ENCODE results near the gene CNTFR.

The CNTFR gene

DNA sequence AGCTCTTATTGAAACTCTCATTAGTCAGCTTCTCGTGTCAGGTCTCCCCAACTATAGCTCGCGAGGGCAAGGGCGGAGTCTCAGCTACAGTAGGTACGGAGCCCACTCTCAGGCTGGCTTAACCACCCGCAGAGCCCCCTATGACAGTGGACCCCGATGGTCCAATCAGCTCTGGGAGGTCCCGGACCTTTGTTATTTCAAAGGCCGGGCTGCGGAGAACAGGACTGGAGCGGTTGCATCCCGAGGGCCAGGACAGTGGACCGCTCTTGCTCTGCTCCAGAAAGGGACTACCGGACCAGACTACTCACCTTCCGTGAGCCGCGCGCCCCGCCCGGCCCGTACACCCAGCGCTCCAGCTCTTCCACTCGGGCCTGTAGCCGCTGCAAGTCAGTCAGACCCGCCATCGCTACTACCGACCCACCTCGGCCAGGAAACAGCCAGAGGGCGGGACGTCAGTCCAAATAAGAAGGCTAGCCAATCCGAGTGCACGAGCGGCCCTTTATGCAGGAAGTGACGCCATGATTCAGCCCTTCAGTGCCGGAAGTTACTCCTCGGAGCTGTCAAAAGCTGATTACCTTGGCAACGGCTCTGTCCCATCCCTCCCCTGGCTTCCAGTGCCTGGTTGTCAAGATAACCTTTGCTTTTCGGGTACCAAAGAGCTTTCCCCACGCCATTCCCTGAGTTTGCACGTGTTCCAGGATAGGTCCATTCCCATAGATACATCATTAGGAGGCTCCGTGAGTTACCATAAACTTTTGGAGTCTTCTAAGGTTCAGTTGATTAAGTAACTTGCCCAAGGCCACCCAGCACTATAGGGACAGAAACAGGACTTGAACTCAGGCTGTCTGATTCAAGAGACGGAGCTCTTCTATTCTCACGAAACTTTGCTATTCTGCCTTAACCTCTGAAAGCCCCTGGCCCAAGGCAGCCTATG, 30.8 kb upstream of the CNTFR start, which contains the start of gene DCTN3:
Gene DCTN3 (minus strand): TSS at position 435 of the 934 bp plus-strand sequence. CDS start 31 bp downstream, at position 404.
- DNase-seq, result peak; percentile 96

DNA sequence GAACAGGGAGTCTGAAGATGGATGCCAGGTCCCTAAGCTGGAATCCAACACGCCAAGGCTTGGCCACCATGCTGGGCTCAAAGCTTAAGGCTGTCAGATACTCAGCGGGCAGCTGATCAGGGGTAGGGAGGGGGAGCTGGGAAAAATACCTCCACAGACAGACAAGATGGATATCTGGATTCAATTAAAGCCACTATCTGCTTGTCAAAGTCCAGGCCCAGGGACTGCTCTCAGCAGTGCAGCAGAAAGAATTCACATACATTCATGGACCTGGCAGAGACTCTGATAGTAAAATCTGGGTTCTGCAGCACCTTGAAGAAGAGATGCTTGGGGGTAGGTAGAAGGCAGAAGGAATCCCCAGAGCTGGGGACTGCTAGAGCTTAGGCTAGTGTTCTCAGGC, 25.6 kb upstream of the CNTFR start:
- DNase-seq, result no peak

DNA sequence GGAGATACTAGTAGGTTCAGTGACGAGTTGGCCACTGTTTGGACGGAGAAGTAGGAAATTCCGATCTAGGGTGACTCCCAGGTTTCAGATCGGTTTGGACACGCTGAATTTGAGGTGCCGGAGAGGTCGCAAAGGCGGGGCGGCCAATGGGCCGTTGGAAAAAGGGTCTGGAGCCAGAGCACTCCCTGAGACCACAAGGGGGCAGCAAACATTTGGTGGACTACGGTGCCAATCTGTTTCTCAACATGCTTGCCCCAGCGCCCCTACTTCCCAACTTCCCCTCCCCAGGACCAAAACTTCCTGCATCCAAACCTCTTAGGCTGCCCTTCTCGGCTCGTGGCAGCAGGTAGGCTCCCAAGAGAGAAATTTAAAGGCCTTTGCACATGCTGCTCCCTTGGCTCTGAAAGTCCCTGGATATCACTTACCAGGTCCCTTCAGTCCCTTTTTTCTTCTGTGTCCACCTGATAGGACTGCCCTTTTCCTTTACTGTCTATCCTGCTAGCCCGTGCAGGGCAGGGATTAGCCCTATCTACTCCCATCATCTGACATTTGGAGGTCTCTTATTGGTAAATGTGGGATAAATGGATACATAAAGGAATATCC, 23.4 kb upstream of the CNTFR start:
- peak; percentile 89 for DNase-seq

DNA sequence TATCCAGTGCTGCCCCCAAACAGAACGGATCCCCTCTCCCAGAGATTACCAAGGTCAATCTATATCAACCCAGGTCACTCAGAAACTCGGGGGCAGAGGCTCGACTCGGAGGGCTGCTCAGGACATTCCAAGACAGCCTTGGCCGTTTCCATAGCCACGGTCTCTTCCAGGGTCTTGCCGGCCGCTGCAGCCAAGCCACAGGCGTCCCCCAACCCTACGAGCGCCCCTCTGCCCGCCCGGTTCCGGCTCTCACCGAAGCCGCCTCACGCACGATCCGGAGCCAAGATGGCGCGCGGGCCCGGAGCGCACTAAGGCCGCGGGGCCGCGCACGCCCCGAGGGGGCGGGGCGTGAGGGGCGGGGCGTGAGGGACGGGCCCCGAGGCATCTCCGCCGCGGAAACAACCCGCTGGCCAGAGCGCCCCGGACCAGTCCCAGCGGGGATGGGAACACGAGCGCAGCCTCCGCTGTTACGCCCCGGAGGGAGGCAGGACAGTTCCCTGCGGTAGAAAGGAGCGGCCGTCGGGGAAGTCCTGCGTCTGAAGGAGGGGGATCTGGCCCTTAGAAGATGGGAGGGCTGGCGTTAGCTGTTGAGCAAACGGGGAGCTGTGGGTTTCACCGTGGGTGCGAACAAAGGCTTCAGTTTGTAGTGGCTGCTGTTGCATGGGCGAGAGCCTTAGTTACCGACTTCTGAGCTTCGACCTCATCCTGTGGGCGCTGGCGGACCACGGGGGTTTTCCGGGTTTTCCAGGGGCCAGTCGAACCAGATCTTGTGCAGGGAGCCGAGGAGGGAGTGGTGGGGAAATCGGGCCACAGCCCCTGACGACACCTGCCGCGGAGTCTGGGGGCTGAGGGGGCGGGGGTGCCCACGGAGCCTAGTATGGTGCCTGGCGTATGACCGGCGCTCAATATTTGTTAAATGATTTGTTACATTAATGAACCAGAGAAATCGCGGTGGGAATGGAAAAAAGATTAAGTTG, 22.6 kb upstream of the CNTFR start, which contains the start of gene RPP25L:
Gene RPP25L (minus strand): TSS at position 287 of the 977 bp plus-strand sequence. CDS start 801 bp downstream, outside the sequence.
- DNase-seq, result peak; percentile 85

DNA sequence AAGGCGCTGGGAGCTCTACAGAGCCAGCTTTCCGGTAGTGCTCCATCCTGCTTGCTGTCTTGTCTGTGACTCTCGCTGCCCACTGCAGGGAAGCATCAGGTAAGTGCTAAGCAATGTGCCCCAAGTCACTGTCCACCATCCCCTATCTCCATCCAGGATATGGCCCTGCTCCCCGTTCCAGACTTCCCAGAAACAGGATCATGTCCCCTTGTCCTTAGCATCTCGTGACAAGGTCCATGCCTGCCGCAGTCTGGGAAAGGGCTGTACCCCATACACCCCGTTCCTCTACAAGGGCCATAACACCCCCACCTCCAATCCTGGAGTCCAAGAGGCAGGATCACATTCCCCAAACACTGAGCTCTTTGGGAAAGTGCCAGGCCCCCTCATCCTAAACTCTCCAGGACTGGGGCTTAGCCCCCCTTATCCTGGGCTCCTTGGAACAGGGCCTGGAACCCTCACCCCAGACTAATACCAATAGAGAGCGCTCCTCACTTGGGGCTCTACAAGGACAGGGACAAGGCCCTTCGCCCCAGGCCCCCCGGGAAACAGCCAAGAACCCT, 21.8 kb upstream of the CNTFR start:
- peak; percentile 26 for DNase-seq

- no peak for DNase-seq
Observed at GRCh38 chr9:34610434-34611206, 21.1 kb upstream of the CNTFR start.

DNA sequence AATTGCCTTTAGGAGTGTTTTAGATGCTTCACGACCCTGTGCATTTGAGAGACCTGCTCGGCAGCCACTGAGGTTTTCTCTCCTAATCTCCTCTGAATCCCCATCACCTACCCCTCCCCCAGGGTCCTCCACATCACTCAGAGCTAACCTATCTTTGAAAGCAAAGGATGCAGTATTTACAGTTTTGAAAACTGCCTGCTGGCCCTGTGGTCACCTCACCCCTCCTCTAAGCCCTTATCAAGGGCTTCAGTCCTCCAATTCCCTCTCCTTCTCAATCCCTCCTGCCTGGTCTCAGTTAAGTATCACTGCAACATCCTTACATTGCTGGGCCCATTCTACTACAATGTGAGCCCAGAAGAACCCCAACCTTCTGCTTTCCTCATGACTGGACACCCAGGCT, 17.8 kb upstream of the CNTFR start:
- DNase-seq, result no peak

DNA sequence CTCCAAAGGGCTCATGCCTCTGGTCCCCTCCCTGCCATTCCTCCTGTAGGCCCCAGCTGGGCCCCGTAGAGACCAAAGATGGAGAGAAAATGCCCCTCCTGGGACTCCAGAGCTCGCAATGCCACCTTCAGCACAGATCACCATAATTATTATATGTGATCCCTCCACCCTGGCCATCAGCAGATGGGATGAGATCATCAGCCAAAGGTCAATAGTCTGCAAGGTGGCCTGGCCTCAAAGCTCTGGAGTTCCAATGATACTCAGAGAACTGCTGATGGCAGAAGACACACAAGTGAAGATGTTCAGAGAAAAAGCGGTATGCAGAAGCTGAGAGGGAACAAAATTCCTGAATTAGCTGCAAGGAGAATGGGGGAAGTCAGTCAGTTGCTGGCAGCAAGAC, 17.4 kb upstream of the CNTFR start:
- DNase-seq, result no peak

GRCh38 chr9:34606190-34606589, 16.7 kb upstream of the CNTFR start:
- DNase-seq, result no peak

DNA sequence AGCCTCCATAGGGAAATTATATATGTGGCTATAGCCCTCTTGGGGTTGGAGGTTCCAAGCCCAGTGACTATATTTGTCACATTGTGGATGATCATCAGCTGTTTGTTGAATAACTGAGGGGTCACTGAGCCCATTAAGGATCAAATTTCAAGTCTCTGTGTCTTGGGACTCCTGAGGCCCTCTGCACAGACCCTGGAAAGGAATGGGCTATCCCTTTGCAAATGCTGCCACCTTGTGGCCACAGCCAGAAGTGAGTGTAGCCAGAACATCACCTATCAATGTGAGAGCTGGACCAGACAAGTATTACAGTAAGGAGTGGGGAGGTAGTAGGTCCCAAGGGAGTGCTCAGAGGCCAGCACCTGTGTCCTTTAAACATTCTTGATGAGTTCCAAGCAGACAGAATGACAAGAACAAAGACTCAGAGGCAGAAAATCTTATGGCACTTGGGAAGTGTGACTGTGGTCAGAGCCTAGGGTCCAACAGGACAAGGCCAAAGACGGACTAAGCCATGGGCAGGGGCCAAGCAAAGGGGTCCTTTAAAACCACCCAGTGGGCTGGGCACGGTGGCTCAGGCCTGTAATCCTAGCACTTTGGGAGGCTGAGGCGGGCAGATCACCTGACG, 14.2 kb upstream of the CNTFR start:
- peak; percentile 88 for DNase-seq

GRCh38 chr9:34601937-34602573, 12.5 kb upstream of the CNTFR start:
- no peak for DNase-seq

GRCh38 chr9:34600908-34601307, 11.4 kb upstream of the CNTFR start:
- no peak for DNase-seq

- peak; percentile 75 for DNase-seq
Observed at GRCh38 chr9:34599546-34599945, 10.0 kb upstream of the CNTFR start.

DNA sequence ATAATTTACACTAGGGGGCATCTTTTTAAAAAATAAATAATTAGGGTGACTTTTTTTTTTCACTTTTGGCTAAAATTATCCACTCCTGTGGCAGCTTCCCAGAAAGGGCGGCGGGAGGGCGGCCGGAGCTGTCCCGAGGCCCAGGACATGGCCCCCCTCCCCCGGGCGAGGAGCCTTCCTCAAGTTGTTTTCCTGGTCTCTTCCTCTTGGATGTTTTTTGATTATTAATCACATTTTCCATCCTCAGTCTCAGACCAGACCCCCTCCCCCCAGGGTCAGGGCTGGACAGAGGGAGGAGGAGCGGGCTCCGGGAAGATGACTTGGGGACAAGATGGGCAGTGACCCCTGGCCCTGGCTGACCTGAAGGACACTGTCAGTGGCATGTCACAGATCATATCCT, 4.7 kb upstream of the CNTFR start:
- no peak for DNase-seq

GRCh38 chr9:34592895-34593601, 3.5 kb upstream of the CNTFR start:
- peak; percentile 53 for DNase-seq

- no peak for DNase-seq
Observed at GRCh38 chr9:34591917-34592866, 2.7 kb upstream of the CNTFR start.

DNA sequence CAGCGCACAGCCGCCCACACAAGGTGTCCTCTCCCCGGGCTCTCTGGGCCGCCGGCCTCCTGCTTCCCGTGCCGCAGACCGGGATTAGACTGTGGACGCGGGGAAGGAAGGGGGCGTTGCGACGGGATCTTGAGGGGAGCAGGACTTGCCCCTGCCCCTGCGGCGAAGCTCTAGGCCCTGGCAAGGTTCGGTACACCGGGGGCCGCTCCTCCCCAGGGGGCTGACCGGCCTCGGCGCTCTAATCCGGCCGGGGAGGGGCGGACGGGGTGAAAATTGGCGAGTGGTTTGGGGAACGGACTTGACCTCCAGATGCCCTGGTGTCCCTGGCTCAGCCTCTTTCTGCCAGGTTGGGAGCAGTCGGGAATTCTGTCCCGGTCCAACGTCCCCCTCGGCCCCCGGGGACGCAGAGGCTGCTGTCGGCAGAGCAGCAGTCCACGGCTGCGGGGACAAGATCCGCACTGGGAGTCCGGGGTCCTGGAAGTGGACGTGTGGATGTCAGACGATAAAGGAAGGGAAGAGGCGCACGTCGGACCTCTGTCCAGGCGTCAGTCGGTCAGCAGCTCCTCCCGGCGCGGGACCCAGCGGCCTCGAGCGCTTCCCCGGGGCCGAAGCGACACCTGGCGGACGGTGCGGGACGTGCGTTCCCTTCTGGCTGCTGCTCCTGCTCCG, 1.9 kb upstream of the CNTFR start:
- peak; percentile 73 for DNase-seq
